Stimulated activated memory B cell treated with anti-CD40 and anti-IgM and Interleukin-4, amounts not matched to agents 10 μg/mL and 1 μg/mL and 100 μg/mL, for 72 hours (primary cell): Measurements from ENCODE around the gene ZC3H12C.

Experiments
- ATAC-seq: fragments of 150-1000 bp; cut with Tn5 transposase; 2 replicates; pipeline ENCODE4 v1.10.0; 2021
- H3K27ac Mint-ChIP-seq: one replicate; pipeline ENCODE4 v1.8.0; 2022; ENCODE audit warnings: mild to moderate bottlenecking, mixed read lengths
- H3K27me3 Mint-ChIP-seq: one replicate; pipeline ENCODE4 v1.8.0; 2022; ENCODE audit warnings: mixed read lengths
- H3K36me3 Mint-ChIP-seq: one replicate; pipeline ENCODE4 v1.8.0; 2022; ENCODE audit warnings: mixed read lengths
- H3K4me1 Mint-ChIP-seq: one replicate; pipeline ENCODE4 v1.8.0; 2022; ENCODE audit warnings: mixed read lengths
- H3K4me3 Mint-ChIP-seq: one replicate; pipeline ENCODE4 v1.8.0; 2022; ENCODE audit warnings: mild to moderate bottlenecking, moderate library complexity, mixed read lengths
- H3K9me3 Mint-ChIP-seq: one replicate; pipeline ENCODE4 v1.8.0; 2022; ENCODE audit warnings: mixed read lengths

Gene ZC3H12C

GRCh38 chr11:110172468-110173065 lies 79.4 kb downstream of the ZC3H12C start:
- ATAC-seq, result no peak
- H3K36me3 Mint-ChIP-seq, result no peaks in the 10 kb centered on the region
- H3K27ac Mint-ChIP-seq, result no peak overlapping the region
- H3K9me3 Mint-ChIP-seq, result no peaks in the 10 kb centered on the region
- peaks cover 8% of the 10 kb centered on the region for H3K4me1 Mint-ChIP-seq
- no peak overlapping the region for H3K4me3 Mint-ChIP-seq
- peaks cover 9% of the 10 kb centered on the region for H3K27me3 Mint-ChIP-seq

GRCh38 chr11:110173811-110174644 lies 80.8 kb downstream of the ZC3H12C start:
- no peak overlapping the region for H3K27ac Mint-ChIP-seq
- H3K36me3 Mint-ChIP-seq, result no peaks in the 10 kb centered on the region
- peaks cover 9% of the 10 kb centered on the region for H3K27me3 Mint-ChIP-seq
- peak; percentile 63 for ATAC-seq
- peak overlapping the region; percentile 12 for H3K4me3 Mint-ChIP-seq
- H3K9me3 Mint-ChIP-seq, result no peaks in the 10 kb centered on the region
- H3K4me1 Mint-ChIP-seq, result peaks cover 8% of the 10 kb centered on the region

GRCh38 chr11:110174645-110175310 lies 81.6 kb downstream of the ZC3H12C start:
- H3K4me1 Mint-ChIP-seq, result peaks cover 8% of the 10 kb centered on the region
- no peak overlapping the region for H3K4me3 Mint-ChIP-seq
- H3K36me3 Mint-ChIP-seq, result no peaks in the 10 kb centered on the region
- H3K9me3 Mint-ChIP-seq, result no peaks in the 10 kb centered on the region
- H3K27ac Mint-ChIP-seq, result no peak overlapping the region
- ATAC-seq, result no peak
- peaks cover 9% of the 10 kb centered on the region for H3K27me3 Mint-ChIP-seq

- no peak for ATAC-seq
- Mint-ChIP-seq H3K36me3 (no peaks in the 10 kb centered on the region), H3K27ac (no peak overlapping the region), H3K9me3 (no peaks in the 10 kb centered on the region), H3K27me3 (peaks cover 9% of the 10 kb centered on the region), H3K4me3 (no peak overlapping the region), H3K4me1 (peaks cover 8% of the 10 kb centered on the region)
These were observed 83.3 kb downstream of the ZC3H12C start for GRCh38 chr11:110176366-110177085.

- peaks cover 9% of the 10 kb centered on the region for H3K27me3 Mint-ChIP-seq
- no peaks in the 10 kb centered on the region for H3K36me3 Mint-ChIP-seq
- no peaks in the 10 kb centered on the region for H3K9me3 Mint-ChIP-seq
- H3K27ac Mint-ChIP-seq, result no peak overlapping the region
- no peak for ATAC-seq
- peaks cover 8% of the 10 kb centered on the region for H3K4me1 Mint-ChIP-seq
- H3K4me3 Mint-ChIP-seq, result no peak overlapping the region
These were observed 83.9 kb downstream of the ZC3H12C start for GRCh38 chr11:110177086-110177456.

GRCh38 chr11:110179064-110179463 lies 85.9 kb downstream of the ZC3H12C start:
- Mint-ChIP-seq H3K4me1 (peaks cover 4% of the 10 kb centered on the region), H3K4me3 (no peak overlapping the region), H3K27me3 (peaks cover 9% of the 10 kb centered on the region), H3K27ac (no peak overlapping the region), H3K9me3 (no peaks in the 10 kb centered on the region), H3K36me3 (no peaks in the 10 kb centered on the region)
- ATAC-seq, result no peak

GRCh38 chr11:110182886-110183285 lies 89.7 kb downstream of the ZC3H12C start:
- H3K4me1 Mint-ChIP-seq, result no peaks in the 10 kb centered on the region
- H3K9me3 Mint-ChIP-seq, result no peaks in the 10 kb centered on the region
- ATAC-seq, result no peak
- no peak overlapping the region for H3K27ac Mint-ChIP-seq
- H3K27me3 Mint-ChIP-seq, result peaks cover 39% of the 10 kb centered on the region
- no peak overlapping the region for H3K4me3 Mint-ChIP-seq
- no peaks in the 10 kb centered on the region for H3K36me3 Mint-ChIP-seq

- Mint-ChIP-seq H3K9me3 (no peaks in the 10 kb centered on the region), H3K27ac (no peak overlapping the region), H3K36me3 (no peaks in the 10 kb centered on the region), H3K4me1 (peaks cover 3% of the 10 kb centered on the region), H3K4me3 (no peak overlapping the region), H3K27me3 (peaks cover 50% of the 10 kb centered on the region)
- no peak for ATAC-seq
These were observed 91.3 kb downstream of the ZC3H12C start for GRCh38 chr11:110184456-110184855.

GRCh38 chr11:110185121-110185591 lies 92.0 kb downstream of the ZC3H12C start:
- no peak overlapping the region for H3K27ac Mint-ChIP-seq
- no peaks in the 10 kb centered on the region for H3K9me3 Mint-ChIP-seq
- no peaks in the 10 kb centered on the region for H3K36me3 Mint-ChIP-seq
- H3K27me3 Mint-ChIP-seq, result peaks cover 54% of the 10 kb centered on the region
- ATAC-seq, result no peak
- H3K4me1 Mint-ChIP-seq, result peaks cover 6% of the 10 kb centered on the region
- H3K4me3 Mint-ChIP-seq, result no peak overlapping the region

- Mint-ChIP-seq H3K27ac (no peak overlapping the region), H3K4me1 (peaks cover 11% of the 10 kb centered on the region), H3K9me3 (peaks cover 4% of the 10 kb centered on the region), H3K27me3 (peaks cover 55% of the 10 kb centered on the region), H3K4me3 (no peak overlapping the region), H3K36me3 (peaks cover 3% of the 10 kb centered on the region)
- ATAC-seq, result no peak
These were observed 92.4 kb downstream of the ZC3H12C start for GRCh38 chr11:110185599-110185998.

- no peak overlapping the region for H3K4me3 Mint-ChIP-seq
- peaks cover 9% of the 10 kb centered on the region for H3K9me3 Mint-ChIP-seq
- no peak for ATAC-seq
- H3K27ac Mint-ChIP-seq, result no peak overlapping the region
- peaks cover 63% of the 10 kb centered on the region for H3K27me3 Mint-ChIP-seq
- peaks cover 18% of the 10 kb centered on the region for H3K4me1 Mint-ChIP-seq
- peaks cover 11% of the 10 kb centered on the region for H3K36me3 Mint-ChIP-seq
These were observed 93.3 kb downstream of the ZC3H12C start for GRCh38 chr11:110186456-110186855.

GRCh38 chr11:110186867-110187266 lies 93.7 kb downstream of the ZC3H12C start:
- H3K27ac Mint-ChIP-seq, result no peak overlapping the region
- no peak for ATAC-seq
- H3K4me3 Mint-ChIP-seq, result no peak overlapping the region
- peaks cover 9% of the 10 kb centered on the region for H3K9me3 Mint-ChIP-seq
- H3K36me3 Mint-ChIP-seq, result peaks cover 11% of the 10 kb centered on the region
- peaks cover 63% of the 10 kb centered on the region for H3K27me3 Mint-ChIP-seq
- peaks cover 21% of the 10 kb centered on the region for H3K4me1 Mint-ChIP-seq

GRCh38 chr11:110187731-110188130 lies 94.5 kb downstream of the ZC3H12C start:
- H3K9me3 Mint-ChIP-seq, result peaks cover 9% of the 10 kb centered on the region
- peaks cover 63% of the 10 kb centered on the region for H3K27me3 Mint-ChIP-seq
- H3K27ac Mint-ChIP-seq, result no peak overlapping the region
- no peak for ATAC-seq
- H3K36me3 Mint-ChIP-seq, result peaks cover 11% of the 10 kb centered on the region
- H3K4me3 Mint-ChIP-seq, result no peak overlapping the region
- H3K4me1 Mint-ChIP-seq, result peaks cover 30% of the 10 kb centered on the region

- Mint-ChIP-seq H3K9me3 (peaks cover 11% of the 10 kb centered on the region), H3K27me3 (peaks cover 55% of the 10 kb centered on the region), H3K36me3 (peaks cover 11% of the 10 kb centered on the region), H3K4me1 (peaks cover 40% of the 10 kb centered on the region), H3K27ac (peak overlapping the region; percentile 21), H3K4me3 (no peak overlapping the region)
- ATAC-seq, result peak; percentile 64
These were observed 97.7 kb downstream of the ZC3H12C start for GRCh38 chr11:110190885-110191284.
